SJSA1 (cell line): ENCODE data around the gene FBXO34. TPM values are rescaled to one million over a fixed set of nuclear protein-coding genes. Genes with fewer than 3 reads are reported as not detected.
A peak's percentile ranks its signal among the peaks of the same experiment; 100 is the strongest.

Experiments
- DNase-seq, 2 experiments: peaks; one replicate each; pipeline ENCODE4 v3.0.0-alpha.2; 2015 to 2020; ENCODE audit warnings: low spot score in 2 of 2, low read depth in 1 of 2
- H3K27ac ChIP-seq: fragments of 250-450 bp; sonication (Bioruptor Pico); 2 replicates; pipeline ENCODE4 v1.5.1; 2020; ENCODE audit warnings: mild to moderate bottlenecking, moderate library complexity
- H3K27me3 ChIP-seq: fragments of 250-450 bp; sonication (Bioruptor Pico); replicated peaks from 2 replicates; pipeline ENCODE4 v1.5.1; 2020; ENCODE audit warnings: mild to moderate bottlenecking, moderate library complexity
- H3K36me3 ChIP-seq: fragments of 250-450 bp; sonication (Bioruptor Pico); 2 replicates; pipeline ENCODE4 v1.5.1; 2020; ENCODE audit warnings: mild to moderate bottlenecking
- H3K4me1 ChIP-seq: fragments of 250-450 bp; sonication (Bioruptor Pico); replicated peaks from 2 replicates; pipeline ENCODE4 v1.6.1; 2021; ENCODE audit warnings: mild to moderate bottlenecking
- H3K4me3 ChIP-seq: fragments of 250-450 bp; sonication (Bioruptor Pico); 2 replicates; pipeline ENCODE4 v1.5.1; 2020; ENCODE audit warnings: mild to moderate bottlenecking
- H3K9me3 ChIP-seq: fragments of 250-450 bp; sonication (Bioruptor Pico); replicated peaks from 2 replicates; pipeline ENCODE4 v1.5.1; 2020; ENCODE audit warnings: mild to moderate bottlenecking
- total RNA-seq: library from RNA; depleted of rRNA; stranded (reverse); fragments of >200 nt; shearing (Covaris generic); gene quantifications from 2 replicates; pipeline ENCODE4 v1.2.3, GENCODE V29; 2014

FBXO34 gene
- total RNA-seq, 1 experiment from 2014 or later = 16.5 TPM

DNA sequence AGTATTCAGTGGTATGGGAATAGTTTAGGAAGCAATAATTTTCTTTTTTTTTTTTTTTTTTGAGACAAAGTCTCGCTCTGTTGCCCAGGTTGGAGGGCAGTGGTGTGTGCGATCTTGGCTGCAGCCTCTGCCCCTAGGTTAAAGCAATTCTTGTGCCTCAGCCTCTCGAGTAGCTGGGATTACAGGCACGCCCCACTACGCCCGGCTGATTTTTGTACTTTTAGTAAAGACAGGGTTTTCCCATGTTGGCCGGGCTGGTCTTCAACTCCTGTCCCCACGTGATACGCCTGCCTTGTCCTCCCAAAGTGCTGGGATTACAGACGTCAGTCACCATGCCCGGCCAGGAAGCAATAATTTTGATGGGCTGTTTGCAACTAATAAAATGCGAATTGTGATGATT, 78.3 kb downstream of the FBXO34 start:
- Histone ChIP-seq H3K27ac (no peak overlapping the region), H3K36me3 (peaks cover 31% of the 10 kb centered on the region), H3K4me3 (no peak overlapping the region), H3K27me3 (no peaks in the 10 kb centered on the region), H3K4me1 (no peaks in the 10 kb centered on the region), H3K9me3 (no peaks in the 10 kb centered on the region)
- DNase-seq = no peak

DNA sequence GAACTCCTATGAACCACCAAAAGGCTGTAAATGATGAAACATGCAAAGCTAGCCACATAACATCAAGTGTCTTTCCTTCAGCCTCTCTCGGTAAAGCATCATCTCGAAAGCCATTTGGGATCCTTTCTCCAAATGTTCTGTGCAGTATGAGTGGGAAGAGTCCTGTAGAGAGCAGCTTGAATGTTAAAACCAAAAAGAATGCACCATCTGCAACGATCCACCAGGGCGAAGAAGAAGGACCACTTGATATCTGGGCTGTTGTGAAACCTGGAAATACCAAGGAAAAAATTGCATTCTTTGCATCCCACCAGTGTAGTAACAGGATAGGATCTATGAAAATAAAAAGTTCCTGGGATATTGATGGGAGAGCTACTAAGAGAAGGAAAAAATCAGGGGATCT, 79.2 kb downstream of the FBXO34 start:
- Histone ChIP-seq H3K4me3 (no peak overlapping the region), H3K9me3 (no peaks in the 10 kb centered on the region), H3K27me3 (no peaks in the 10 kb centered on the region), H3K27ac (no peak overlapping the region), H3K4me1 (no peaks in the 10 kb centered on the region), H3K36me3 (peaks cover 35% of the 10 kb centered on the region)
- no peak for DNase-seq

DNA sequence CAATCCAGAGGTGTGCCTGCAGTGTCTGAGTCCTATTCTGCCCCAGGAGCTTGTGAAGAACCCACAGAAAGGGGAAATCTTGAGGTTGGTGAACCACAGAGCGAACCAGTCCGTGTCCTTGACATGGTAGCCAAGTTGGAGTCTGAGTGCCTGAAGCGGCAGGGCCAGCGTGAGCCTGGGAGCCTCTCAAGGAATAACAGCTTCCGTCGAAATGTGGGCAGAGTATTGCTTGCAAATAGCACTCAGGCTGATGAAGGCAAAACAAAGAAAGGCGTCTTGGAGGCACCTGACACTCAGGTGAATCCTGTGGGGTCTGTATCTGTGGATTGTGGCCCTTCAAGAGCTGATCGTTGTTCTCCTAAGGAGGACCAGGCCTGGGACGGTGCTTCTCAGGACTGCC, 79.9 kb downstream of the FBXO34 start:
- no peak overlapping the region for H3K4me3 ChIP-seq
- no peaks in the 10 kb centered on the region for H3K27me3 ChIP-seq
- H3K36me3 ChIP-seq = peaks cover 35% of the 10 kb centered on the region
- no peaks in the 10 kb centered on the region for H3K4me1 ChIP-seq
- H3K9me3 ChIP-seq = no peaks in the 10 kb centered on the region
- no peak overlapping the region for H3K27ac ChIP-seq
- DNase-seq = no peak

DNA sequence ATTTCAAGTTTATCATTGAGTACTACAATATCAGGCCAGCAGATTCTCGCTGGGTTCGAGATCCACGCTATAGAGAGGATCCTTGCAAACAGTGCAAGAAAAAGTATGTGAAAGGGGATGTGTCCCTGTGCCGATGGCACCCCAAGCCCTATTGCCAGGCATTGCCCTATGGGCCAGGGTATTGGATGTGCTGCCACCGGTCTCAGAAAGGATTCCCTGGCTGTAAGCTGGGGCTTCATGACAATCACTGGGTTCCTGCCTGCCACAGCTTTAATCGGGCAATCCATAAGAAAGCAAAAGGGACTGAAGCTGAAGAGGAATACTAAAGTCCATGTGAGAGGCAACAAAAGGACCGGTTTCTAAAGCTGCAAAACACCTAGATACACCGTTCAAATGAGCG, 81.0 kb downstream of the FBXO34 start:
- Histone ChIP-seq H3K27me3 (no peaks in the 10 kb centered on the region), H3K36me3 (peaks cover 35% of the 10 kb centered on the region), H3K27ac (no peak overlapping the region), H3K9me3 (no peaks in the 10 kb centered on the region), H3K4me1 (no peaks in the 10 kb centered on the region), H3K4me3 (no peak overlapping the region)
- DNase-seq = no peak

DNA sequence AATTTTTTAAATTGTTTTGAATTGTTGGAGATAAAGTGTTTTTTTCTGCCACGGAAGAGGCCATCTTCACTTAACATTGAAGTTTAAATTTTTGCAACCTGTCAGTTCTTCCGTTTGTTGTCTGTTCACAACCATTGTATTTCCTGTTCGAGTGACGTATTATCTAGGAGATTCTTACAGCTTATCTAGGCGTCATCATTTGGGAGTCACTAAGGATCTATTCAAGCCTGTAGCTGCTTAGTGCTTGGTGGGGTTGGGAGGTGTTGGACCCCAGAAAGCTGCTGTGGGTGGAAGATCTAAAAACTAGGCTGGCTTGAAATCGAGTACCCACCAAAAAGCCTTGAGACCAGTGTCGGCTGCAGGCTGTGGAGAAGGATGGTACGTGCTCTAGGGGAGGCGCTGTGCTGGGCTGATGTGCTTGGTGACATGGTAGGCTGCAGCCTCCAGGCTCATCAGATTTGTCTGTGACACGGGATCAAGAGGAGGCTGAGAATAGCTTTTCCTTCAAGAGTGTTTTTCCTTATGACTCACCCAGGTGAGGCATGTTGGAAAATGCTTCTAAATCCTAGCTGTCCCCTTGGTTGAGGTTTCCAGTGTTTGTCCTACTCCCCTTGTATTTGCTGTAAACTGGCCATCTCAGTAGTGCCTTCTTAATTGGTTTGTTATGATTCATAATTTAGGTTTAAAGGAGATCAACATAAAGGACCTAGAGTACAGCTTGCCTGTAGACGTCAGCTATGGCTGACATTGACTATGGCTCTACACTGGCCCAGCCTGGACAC, 82.7 kb downstream of the FBXO34 start:
- H3K27ac ChIP-seq = no peak overlapping the region
- H3K4me1 ChIP-seq = no peaks in the 10 kb centered on the region
- H3K27me3 ChIP-seq = no peaks in the 10 kb centered on the region
- H3K9me3 ChIP-seq = no peaks in the 10 kb centered on the region
- peaks cover 35% of the 10 kb centered on the region for H3K36me3 ChIP-seq
- no peak for DNase-seq
- H3K4me3 ChIP-seq = no peak overlapping the region

DNA sequence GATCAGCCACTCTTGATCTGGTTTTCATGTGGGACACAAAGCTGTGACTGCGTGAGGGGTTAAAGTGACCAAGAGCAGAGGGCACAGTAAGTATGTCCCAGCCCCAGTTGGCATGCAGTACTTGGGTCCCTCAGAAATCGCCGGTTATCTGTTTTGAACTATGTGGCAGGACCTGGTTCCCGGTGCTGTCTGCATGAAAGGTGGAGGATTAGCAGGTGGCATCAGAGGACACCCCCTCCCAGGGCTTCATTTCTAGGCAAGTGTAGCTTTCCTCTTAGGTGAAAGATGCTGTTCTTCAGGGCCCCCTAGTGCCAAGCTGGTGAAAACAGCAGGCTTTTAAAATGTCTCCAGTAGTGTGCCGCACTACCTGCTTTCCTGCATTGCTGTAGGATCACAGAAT, 83.3 kb downstream of the FBXO34 start:
- Histone ChIP-seq H3K36me3 (peaks cover 35% of the 10 kb centered on the region), H3K9me3 (no peaks in the 10 kb centered on the region), H3K4me1 (no peaks in the 10 kb centered on the region), H3K27me3 (no peaks in the 10 kb centered on the region), H3K27ac (no peak overlapping the region), H3K4me3 (no peak overlapping the region)
- DNase-seq = peak in 1 of 2 experiments; percentile 12

DNA sequence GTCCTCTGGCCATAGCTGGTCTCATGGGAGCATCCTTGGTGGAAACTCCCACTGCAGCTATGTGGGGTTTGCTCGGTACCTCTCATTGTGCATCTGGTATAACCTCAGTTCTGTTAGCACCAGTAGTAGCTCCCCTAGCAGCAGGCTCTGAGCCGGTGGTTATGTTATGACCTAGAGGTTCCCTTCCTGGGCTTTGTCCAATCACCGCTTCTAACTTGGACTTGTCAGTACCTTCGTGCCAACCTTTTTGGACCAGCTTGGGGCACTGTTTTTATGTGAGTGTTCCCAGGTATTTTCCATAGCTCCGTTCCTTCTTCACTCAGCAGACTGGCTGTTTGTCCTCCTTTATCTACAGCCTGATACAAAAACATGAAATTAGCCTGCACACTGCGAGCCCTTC, 84.7 kb downstream of the FBXO34 start:
- no peak for DNase-seq
- Histone ChIP-seq H3K27me3 (no peaks in the 10 kb centered on the region), H3K4me3 (no peak overlapping the region), H3K4me1 (no peaks in the 10 kb centered on the region), H3K36me3 (peaks cover 27% of the 10 kb centered on the region), H3K27ac (no peak overlapping the region), H3K9me3 (no peaks in the 10 kb centered on the region)

DNA sequence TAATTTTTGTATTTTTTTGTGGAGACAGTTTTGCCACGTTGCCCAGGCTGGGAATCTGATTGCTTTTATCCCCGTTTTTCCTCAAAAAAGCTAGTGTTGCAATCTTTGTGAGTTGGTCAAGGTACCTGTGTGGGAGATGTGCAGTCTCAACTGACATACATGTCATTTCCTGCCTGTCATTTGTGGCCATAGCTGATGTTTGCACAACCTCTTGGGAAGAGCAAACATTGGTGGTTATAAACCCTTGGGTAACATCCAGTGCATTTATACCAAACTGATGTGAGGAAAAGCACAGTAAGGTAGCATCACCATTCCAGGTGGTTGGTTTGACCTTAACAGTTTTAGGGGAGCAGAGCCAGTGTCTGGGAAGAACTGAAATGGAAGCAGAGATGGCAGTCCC, 85.7 kb downstream of the FBXO34 start:
- no peaks in the 10 kb centered on the region for H3K4me1 ChIP-seq
- H3K36me3 ChIP-seq = peaks cover 19% of the 10 kb centered on the region
- no peak for DNase-seq
- no peak overlapping the region for H3K27ac ChIP-seq
- no peaks in the 10 kb centered on the region for H3K9me3 ChIP-seq
- H3K4me3 ChIP-seq = no peak overlapping the region
- no peaks in the 10 kb centered on the region for H3K27me3 ChIP-seq

DNA sequence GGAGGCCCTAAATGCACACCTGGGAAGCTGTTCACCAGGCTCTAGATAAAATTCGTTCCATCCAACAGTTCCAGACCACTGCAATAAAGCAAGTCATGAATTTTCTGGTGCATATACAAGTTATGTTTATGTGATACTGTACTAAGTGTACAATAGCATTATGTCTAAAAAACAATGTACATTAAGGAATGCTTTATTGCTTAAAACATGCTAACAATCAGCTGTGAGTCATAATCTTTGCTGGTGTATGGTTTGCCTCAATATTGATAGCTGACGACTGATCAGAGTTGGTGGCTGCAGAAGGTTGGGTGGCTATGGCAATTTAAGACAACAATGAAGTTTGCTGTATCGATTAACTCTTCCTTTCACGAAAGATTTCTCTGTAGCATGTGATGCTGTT, 88.1 kb downstream of the FBXO34 start:
- no peaks in the 10 kb centered on the region for H3K9me3 ChIP-seq
- peaks cover 6% of the 10 kb centered on the region for H3K36me3 ChIP-seq
- no peak for DNase-seq
- no peak overlapping the region for H3K27ac ChIP-seq
- H3K4me1 ChIP-seq = no peaks in the 10 kb centered on the region
- no peak overlapping the region for H3K4me3 ChIP-seq
- no peaks in the 10 kb centered on the region for H3K27me3 ChIP-seq

DNA sequence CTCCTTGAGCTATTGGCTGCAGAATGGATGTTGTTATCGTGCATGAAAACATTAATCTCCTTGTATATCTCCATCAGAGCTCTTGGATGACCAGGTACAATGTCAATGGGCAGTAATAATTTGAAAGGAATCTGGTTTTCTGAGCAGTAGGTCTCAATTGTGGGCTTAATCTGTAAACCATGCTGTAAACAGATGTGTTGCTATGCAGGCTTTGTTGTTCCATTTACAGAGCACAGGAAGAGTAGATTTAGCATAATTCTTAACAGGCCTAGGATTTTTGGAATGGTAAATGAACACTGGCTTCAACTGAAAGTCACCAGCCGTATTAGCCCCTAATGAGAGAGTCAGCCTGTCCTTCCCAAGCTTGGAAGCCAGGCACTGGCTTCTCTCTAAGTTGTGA, 90.0 kb downstream of the FBXO34 start:
- Histone ChIP-seq H3K4me1 (peaks cover 10% of the 10 kb centered on the region), H3K27ac (no peak overlapping the region), H3K9me3 (no peaks in the 10 kb centered on the region), H3K4me3 (no peak overlapping the region), H3K27me3 (no peaks in the 10 kb centered on the region), H3K36me3 (no peaks in the 10 kb centered on the region)
- no peak for DNase-seq

DNA sequence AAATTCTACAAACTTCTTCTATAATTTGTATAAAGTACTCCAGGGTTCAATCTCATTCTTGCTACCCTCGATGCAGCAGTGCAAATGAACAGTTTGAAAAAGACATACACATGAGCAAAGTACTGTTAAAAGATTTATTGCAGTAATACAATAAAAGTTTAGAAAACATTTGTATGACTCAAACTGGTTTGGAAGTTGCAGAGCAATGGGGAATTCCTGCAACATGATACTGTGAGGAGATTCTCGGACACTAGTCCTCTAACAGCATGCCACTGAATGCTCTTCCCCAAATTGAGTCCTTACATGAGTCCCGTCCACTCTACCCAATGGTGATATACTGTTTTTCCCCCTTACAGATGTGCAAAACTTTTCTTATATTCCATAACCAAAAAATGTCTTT, 95.0 kb downstream of the FBXO34 start:
- no peaks in the 10 kb centered on the region for H3K27me3 ChIP-seq
- H3K4me1 ChIP-seq = peaks cover 37% of the 10 kb centered on the region
- H3K27ac ChIP-seq = peak overlapping the region; percentile 48
- H3K9me3 ChIP-seq = no peaks in the 10 kb centered on the region
- DNase-seq = peak in 1 of 2 experiments; percentile 45
- H3K36me3 ChIP-seq = peaks cover 11% of the 10 kb centered on the region
- H3K4me3 ChIP-seq = no peak overlapping the region

DNA sequence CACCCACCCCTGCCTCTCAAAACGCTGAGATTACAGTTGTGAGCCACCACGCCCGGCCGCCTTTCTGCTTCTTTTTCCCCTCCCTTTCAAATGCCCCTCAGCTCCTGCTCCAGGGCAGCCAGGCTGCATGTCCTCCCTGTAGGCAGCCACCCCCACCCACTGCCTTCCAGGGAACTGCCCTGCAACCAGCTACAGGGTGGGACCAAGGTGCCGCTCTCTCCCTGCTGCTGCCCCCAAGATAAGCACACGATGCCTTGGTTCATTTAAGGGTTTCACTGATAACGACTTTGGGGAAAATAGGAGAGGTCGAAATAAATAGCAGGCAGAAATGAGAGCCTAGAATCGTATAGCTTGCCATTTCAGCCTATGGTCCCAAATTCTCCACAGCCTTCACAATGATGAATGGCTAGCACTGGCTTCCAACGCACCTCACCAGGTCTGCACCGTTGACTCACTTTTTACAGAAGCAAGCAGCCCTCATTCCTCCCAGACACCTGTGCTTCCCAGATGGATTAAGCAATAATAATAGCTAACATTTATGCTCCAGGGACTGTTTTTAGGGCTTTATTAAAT, 99.7 kb downstream of the FBXO34 start:
- H3K9me3 ChIP-seq = no peaks in the 10 kb centered on the region
- no peak for DNase-seq

DNA sequence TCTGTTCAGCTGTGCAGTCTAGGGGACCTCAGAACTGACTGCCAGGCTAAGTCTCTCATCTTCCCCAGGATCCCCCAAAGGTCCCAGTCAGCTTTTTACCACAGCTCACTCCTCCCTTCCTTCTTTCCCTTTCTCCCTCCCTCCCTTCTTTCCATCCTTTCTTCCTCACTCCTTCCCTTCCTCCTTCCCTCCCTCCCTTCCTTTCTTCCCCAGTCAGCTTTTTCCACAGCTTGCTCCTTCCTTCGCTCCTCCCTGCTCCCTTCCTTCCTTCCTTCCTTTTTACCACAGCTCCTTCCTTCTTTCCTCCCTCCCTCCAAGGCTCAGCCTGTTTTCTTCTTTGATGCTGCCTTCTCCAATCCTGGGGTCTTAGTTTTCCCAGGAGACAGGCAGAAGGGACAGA, 101.2 kb downstream of the FBXO34 start:
- H3K4me3 ChIP-seq = no peak overlapping the region
- H3K27me3 ChIP-seq = no peaks in the 10 kb centered on the region
- peaks cover 27% of the 10 kb centered on the region for H3K4me1 ChIP-seq
- no peaks in the 10 kb centered on the region for H3K9me3 ChIP-seq
- DNase-seq = no peak
- H3K36me3 ChIP-seq = peaks cover 28% of the 10 kb centered on the region
- no peak overlapping the region for H3K27ac ChIP-seq

More for the DNA sequence above, 99.7 kb downstream of the FBXO34 start:
- H3K36me3 ChIP-seq = peaks cover 20% of the 10 kb centered on the region
- no peak overlapping the region for H3K4me3 ChIP-seq
- peaks cover 42% of the 10 kb centered on the region for H3K4me1 ChIP-seq
- no peaks in the 10 kb centered on the region for H3K27me3 ChIP-seq
- H3K27ac ChIP-seq = no peak overlapping the region

DNA sequence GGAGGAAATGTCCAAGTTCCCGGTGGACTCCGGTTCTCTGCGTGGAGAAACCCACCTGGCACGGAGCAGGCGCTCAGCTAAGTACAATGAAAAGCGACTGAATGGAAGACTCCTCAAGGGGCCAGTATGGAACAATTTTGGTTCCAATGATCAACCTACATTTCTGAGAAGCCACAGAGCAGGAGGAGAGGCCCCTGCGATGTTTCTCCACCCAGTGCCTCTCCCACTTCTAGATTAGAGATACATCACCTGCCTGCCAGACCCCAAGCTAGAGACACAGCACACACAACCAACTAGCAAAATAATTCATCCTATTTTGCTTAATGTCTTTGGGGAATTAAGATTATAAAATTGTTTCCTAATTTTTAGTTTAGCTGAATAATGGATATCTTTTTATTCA, 101.6 kb downstream of the FBXO34 start:
- DNase-seq = no peak
- Histone ChIP-seq H3K36me3 (peaks cover 28% of the 10 kb centered on the region), H3K27ac (no peak overlapping the region), H3K4me1 (peaks cover 23% of the 10 kb centered on the region), H3K4me3 (no peak overlapping the region), H3K9me3 (no peaks in the 10 kb centered on the region), H3K27me3 (no peaks in the 10 kb centered on the region)
